ENCODE results near the gene PHETA1. TPM values are rescaled to one million over a fixed set of nuclear protein-coding genes. Genes with fewer than 3 reads are reported as not detected.

PHETA1 gene
- polyA plus RNA-seq, 1 experiment = 3.5 TPM

GRCh38 chr12:111408686-111409402 lies 39.9 kb upstream of the PHETA1 start:
- TF ChIP-seq CTCF (IDR thresholded peaks at IDR 0.05; ENCODE audit: low read depth, low read length) = no peak
- Histone ChIP-seq H3K4me3 (ENCODE audit: low read depth, low read length) (peak overlapping the region; percentile 91), H3K27me3 (ENCODE audit: control insufficient read depth, insufficient read depth, low read length) (no peaks in the 10 kb centered on the region), H3K9me3 (ENCODE audit: control insufficient read depth, insufficient read depth, low read length) (peaks cover 4% of the 10 kb centered on the region; the same call in 1 of the 2 replicates), H3K27ac (ENCODE audit: low read depth, low read length) (peak overlapping the region; percentile 68)
- no peak for DNase-seq (ENCODE audit: low read depth, low spot score)
- ChIA-PET CTCF (interaction anchor here (0.8 to 2.5 kb wide), 3 partner anchors 12 to 159 kb away, joined by 4 to 20 read pairs (median 8); no protein-coding TSS in a partner anchor), POLR2A (no interaction called here)

DNA sequence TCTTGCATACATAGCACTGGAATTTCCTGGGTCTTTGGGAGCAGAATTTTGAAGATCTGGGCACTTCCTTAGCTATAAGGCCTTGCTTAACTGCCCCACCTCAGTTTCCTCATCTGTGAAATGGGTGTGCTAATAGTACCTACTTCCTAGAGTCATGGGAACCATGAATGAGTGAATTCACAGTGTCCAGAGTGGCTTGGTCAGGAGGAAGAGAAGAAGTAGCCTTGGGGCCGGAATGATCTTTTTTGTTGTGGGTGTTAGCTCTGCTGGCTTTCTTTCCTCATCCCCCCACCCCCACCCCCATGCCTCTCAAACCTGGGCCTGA lies 39.2 kb upstream of the PHETA1 start:
- no peak for DNase-seq (ENCODE audit: low read depth, low spot score)
- no peak for TF ChIP-seq CTCF (IDR thresholded peaks at IDR 0.05; ENCODE audit: low read depth, low read length)
- POLR2A ChIA-PET = no interaction called here
- Histone ChIP-seq H3K4me3 (ENCODE audit: low read depth, low read length) (peak overlapping the region; percentile 91), H3K27ac (ENCODE audit: low read depth, low read length) (no peak overlapping the region), H3K9me3 (ENCODE audit: control insufficient read depth, insufficient read depth, low read length) (peaks cover 4% of the 10 kb centered on the region; the same call in 1 of the 2 replicates), H3K27me3 (ENCODE audit: control insufficient read depth, insufficient read depth, low read length) (no peaks in the 10 kb centered on the region)
- CTCF ChIA-PET = interaction anchor here (0.8 to 2.5 kb wide), 3 partner anchors 11 to 160 kb away, joined by 4 to 20 read pairs (median 8); no protein-coding TSS in a partner anchor

DNA sequence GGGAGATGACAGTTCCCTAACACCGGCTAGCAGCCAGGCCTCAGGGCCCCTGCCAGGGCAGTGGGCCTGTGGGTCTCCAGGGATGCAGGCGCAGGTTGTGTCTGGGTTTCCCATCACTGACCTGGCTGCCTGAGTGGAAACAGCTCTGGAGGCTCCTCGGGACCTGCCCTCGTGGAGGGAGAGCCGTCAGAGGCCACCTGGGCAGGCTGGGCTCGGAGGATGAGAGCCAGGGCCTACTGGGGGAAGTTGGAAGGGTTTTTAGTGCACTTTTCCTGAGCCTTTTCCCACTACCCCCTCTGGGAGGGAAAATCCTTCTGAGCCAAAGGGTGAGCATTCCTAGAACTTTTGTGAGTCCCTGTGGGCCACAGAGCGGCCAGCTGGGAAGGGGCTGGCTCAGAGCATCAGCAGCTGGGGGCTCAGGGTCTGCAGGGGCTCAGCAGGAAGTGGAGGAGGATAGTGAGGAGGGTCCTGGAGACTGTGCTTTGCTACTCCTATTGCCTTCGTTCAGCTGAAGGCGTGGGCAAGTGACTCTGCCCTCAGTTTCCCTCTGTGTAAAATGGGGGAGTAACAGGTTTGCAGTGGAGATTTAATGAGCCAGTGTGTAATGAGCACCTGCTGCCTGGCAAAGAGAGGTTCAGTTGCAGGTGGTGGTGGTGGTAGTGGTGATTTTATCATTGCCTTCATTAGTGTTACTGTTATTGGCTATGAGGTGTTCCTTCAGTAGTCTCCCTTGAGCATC lies 38.7 kb upstream of the PHETA1 start:
- TF ChIP-seq CTCF (IDR thresholded peaks at IDR 0.05; ENCODE audit: low read depth, low read length) = no peak
- Histone ChIP-seq H3K9me3 (ENCODE audit: control insufficient read depth, insufficient read depth, low read length) (peaks cover 4% of the 10 kb centered on the region; the same call in 1 of the 2 replicates), H3K27me3 (ENCODE audit: control insufficient read depth, insufficient read depth, low read length) (no peaks in the 10 kb centered on the region), H3K4me3 (ENCODE audit: low read depth, low read length) (peak overlapping the region; percentile 91), H3K27ac (ENCODE audit: low read depth, low read length) (peak overlapping the region; percentile 52)
- POLR2A ChIA-PET = interaction anchor here (0.5 kb wide), 1 partner anchor 266 kb away, joined by 5 read pairs; no protein-coding TSS in a partner anchor
- CTCF ChIA-PET = interaction anchor here (1.7 to 2.5 kb wide), 2 partner anchors 11 to 44 kb away, joined by 8 to 20 read pairs; no protein-coding TSS in a partner anchor
- DNase-seq (ENCODE audit: low read depth, low spot score) = no peak

- no peak for TF ChIP-seq CTCF (IDR thresholded peaks at IDR 0.05; ENCODE audit: low read depth, low read length)
- no peaks in the 10 kb centered on the region for H3K27me3 ChIP-seq (ENCODE audit: control insufficient read depth, insufficient read depth, low read length)
- peak overlapping the region; percentile 52 for H3K27ac ChIP-seq (ENCODE audit: low read depth, low read length)
- H3K9me3 ChIP-seq (ENCODE audit: control insufficient read depth, insufficient read depth, low read length) = peaks cover 4% of the 10 kb centered on the region; the same call in 1 of the 2 replicates
- POLR2A ChIA-PET = interaction anchor here (0.6 kb wide), 1 partner anchor 26 kb away, joined by 3 read pairs; no protein-coding TSS in a partner anchor
- peak overlapping the region; percentile 91 for H3K4me3 ChIP-seq (ENCODE audit: low read depth, low read length)
- CTCF ChIA-PET = interaction anchor here (3.3 kb wide), 1 partner anchor 11 kb away, joined by 15 read pairs; no protein-coding TSS in a partner anchor
- no peak for DNase-seq (ENCODE audit: low read depth, low spot score)
Measured at GRCh38 chr12:111406474-111407376, 37.8 kb upstream of the PHETA1 start.

All from AG04450 (cell line).